Bronchial epithelial cell (primary cell): ENCODE results near the gene REEP2. TPM values are rescaled to one million over a fixed set of nuclear protein-coding genes. Genes with fewer than 3 reads are reported as not detected.

Source experiments
- DNase-seq: peaks from one replicate; pipeline ENCODE4 v3.0.0-alpha.2; 2010; ENCODE audit warnings: low read depth
- FAIRE-seq: peaks from 2 replicates; lab custom pipeline; 2011; peaks lifted over from hg19 to GRCh38; lab: Jason Lieb, UNC
- H3K27me3 ChIP-seq: 2 replicates; pipeline ENCODE4 v1.5.1; 2011; ENCODE audit warnings: low read length; ENCODE audit not compliant: control insufficient read depth, insufficient read depth
- H3K36me3 ChIP-seq: 2 replicates; pipeline ENCODE4 v1.5.1; 2011; ENCODE audit warnings: low read length; ENCODE audit not compliant: control insufficient read depth, insufficient read depth
- H3K4me3 ChIP-seq: 2 replicates; pipeline ENCODE4 v1.5.1; 2011; ENCODE audit warnings: mild to moderate bottlenecking, low read depth, low read length, control low read depth
- CTCF ChIP-seq: IDR thresholded peaks from 2 replicates; pipeline ENCODE4 v1.5.1; 2011; ENCODE audit warnings: mild to moderate bottlenecking, moderate library complexity, low read length, control low read depth, inconsistent platforms; ENCODE audit not compliant: insufficient read depth, severe bottlenecking
- total RNA-seq: library from RNA; depleted of rRNA; stranded (reverse); fragments of >200 nt; gene quantifications from 2 replicates; pipeline ENCODE4 v1.2.1, GENCODE V29; 2014

REEP2 gene
- total RNA-seq, 1 donor from 2014 or later, result 2.4 TPM

- Histone ChIP-seq H3K4me3 (peak overlapping the region; percentile 68), H3K27me3 (no peaks in the 10 kb centered on the region), H3K36me3 (peaks cover 21% of the 10 kb centered on the region)
- DNase-seq (no peak), FAIRE-seq (no peak)
- no peak for TF ChIP-seq CTCF
Measured at GRCh38 chr5:138466900-138467710, 28.2 kb downstream of the REEP2 start.

GRCh38 chr5:138467711-138468132 is 28.9 kb downstream of the REEP2 start:
- no peak for TF ChIP-seq CTCF
- DNase-seq (no peak), FAIRE-seq (peak; percentile 83)
- Histone ChIP-seq H3K27me3 (no peaks in the 10 kb centered on the region), H3K36me3 (peaks cover 21% of the 10 kb centered on the region), H3K4me3 (peak overlapping the region; percentile 68)

DNA sequence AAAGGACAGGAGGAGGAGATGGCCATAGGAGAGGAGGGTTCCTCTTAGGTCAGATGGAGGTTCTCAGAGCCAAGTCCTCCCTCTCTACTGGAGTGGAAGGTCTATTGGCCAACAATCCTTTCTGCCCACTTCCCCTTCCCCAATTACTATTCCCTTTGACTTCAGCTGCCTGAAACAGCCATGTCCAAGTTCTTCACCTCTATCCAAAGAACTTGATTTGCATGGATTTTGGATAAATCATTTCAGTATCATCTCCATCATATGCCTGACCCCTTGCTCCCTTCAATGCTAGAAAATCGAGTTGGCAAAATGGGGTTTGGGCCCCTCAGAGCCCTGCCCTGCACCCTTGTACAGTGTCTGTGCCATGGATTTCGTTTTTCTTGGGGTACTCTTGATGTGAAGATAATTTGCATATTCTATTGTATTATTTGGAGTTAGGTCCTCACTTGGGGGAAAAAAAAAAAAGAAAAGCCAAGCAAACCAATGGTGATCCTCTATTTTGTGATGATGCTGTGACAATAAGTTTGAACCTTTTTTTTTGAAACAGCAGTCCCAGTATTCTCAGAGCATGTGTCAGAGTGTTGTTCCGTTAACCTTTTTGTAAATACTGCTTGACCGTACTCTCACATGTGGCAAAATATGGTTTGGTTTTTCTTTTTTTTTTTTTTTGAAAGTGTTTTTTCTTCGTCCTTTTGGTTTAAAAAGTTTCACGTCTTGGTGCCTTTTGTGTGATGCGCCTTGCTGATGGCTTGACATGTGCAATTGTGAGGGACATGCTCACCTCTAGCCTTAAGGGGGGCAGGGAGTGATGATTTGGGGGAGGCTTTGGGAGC is 29.5 kb downstream of the REEP2 start:
- Histone ChIP-seq H3K27me3 (no peaks in the 10 kb centered on the region), H3K4me3 (no peak overlapping the region), H3K36me3 (peaks cover 21% of the 10 kb centered on the region)
- TF ChIP-seq CTCF, result no peak
- DNase-seq, result peak; percentile 59
- FAIRE-seq, result peak; percentile 85

DNA sequence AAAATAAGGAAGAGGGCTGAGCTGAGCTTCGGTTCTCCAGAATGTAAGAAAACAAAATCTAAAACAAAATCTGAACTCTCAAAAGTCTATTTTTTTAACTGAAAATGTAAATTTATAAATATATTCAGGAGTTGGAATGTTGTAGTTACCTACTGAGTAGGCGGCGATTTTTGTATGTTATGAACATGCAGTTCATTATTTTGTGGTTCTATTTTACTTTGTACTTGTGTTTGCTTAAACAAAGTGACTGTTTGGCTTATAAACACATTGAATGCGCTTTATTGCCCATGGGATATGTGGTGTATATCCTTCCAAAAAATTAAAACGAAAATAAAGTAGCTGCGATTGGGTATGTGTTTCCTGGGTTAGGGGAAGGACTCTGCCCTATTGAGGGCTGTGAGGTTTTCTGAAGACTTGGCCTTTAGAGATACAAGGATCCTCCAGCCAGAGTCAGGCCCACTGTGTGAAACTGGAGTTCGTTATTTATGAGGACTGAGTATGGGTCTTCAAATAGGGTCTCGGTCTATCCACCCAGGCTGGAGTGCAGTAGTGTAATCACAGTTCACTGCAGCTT is 30.2 kb downstream of the REEP2 start:
- DNase-seq (peak; percentile 85), FAIRE-seq (peak; percentile 83)
- Histone ChIP-seq H3K36me3 (peaks cover 21% of the 10 kb centered on the region), H3K27me3 (no peaks in the 10 kb centered on the region), H3K4me3 (no peak overlapping the region)
- no peak for TF ChIP-seq CTCF

DNA sequence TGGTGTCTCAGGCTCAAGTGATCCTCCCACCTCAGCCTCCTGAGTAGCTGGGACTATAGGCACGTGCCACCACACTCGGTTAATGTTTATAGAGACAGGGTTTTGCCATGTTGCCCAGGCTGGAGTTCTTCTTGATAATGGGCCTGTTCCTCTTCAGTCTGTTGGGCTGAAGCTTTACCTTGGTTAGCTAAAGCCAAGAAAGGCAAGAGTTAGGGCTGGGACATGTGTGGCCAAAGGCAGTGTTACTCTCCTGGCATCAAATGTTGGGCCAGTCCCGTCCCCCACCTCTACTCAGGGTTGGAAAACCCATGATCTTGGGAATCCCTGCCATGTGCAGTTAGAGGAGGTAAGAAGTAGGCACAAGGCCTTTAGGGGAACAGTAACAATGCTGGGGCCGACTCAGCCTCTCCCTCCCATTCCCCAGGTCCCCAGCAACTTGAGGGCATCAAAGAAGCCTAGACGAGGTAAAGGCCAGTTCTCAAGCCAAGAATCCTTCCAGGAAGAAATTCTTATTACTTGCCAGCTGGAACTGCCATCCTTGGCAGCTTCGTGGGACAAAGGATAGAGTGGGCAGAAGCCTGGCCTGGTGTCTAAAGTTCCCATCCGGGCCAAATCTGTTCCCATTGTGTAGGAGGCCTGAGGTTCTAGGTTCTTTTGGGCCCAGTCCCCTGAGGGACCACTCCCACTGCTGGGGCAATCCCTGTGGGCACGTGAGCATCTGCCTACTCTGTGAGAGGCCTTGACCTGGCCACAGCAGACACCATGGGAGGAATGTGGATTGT is 30.9 kb downstream of the REEP2 start:
- peaks cover 21% of the 10 kb centered on the region for H3K36me3 ChIP-seq
- no peak overlapping the region for H3K4me3 ChIP-seq
- H3K27me3 ChIP-seq, result no peaks in the 10 kb centered on the region
- no peak for FAIRE-seq
- peak; percentile 96 for DNase-seq
- no peak for TF ChIP-seq CTCF
